ENCODE results near the gene SKIL.

Gene SKIL

DNA sequence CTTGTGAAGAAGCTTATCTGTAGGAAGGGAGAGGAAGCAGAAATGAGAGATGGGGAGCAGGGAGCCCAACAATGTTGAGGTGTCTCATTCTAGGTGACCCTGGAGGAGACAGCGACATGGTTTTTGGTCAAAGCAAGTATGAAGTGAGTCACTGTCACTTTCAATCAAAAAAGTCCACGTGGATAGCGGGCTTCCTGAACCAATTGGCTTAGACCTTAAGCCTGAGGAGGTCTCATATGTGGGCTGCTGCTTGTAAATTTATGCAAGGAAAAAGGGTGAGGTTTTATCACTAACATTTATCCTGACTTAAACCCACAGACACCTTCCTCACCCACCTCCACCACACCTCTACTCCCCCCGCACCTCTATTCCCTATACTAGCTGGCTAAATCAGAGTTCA, 83.9 kb downstream of the SKIL start:
- DNase-seq, result no peak

DNA sequence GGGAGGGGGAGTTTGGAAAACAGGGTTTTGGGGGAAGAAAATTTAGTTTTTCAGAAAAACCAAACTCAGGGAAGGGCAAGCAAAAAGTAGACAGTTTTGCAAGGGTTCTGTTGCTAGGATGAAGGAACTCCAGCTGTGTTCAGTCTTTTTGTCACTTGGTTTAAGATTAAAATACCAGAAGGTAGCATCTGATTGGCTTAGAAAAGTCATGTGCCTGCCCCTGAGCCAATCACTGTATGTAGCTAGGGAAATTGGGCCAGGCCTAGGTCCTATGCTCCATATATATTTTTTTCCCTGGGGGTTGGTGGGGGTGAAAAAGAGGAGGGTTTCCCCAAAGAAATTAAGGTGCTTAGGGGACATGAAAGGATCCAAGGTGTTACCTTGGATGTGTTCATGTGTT, 85.4 kb downstream of the SKIL start:
- DNase-seq, result no peak

DNA sequence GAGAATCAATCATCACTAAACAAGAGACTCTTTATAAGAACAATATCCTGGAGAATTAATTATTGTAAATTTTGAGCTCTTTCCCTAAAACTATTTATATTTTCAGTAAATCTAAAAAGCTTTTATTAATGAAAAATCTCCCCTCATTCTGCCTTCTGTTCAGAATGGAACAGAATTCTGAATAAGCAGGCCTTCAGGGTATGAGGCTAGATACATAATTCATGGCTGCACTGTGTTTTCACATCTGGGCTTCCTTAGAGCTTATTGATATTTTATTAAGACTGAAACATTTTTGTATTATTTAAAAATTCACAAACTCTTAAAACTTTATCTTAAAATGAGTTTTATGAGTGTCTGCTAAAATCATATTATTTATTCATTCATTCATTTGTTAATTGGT, 85.9 kb downstream of the SKIL start:
- no peak for DNase-seq
